ENCODE data around the gene MAGI2. TPM values are rescaled to one million over a fixed set of nuclear protein-coding genes. Genes with fewer than 3 reads are reported as not detected.

The MAGI2 gene
- total and polyA plus RNA-seq, 2 donors from 2014 or later: 4.4 to 9.0 TPM

- Histone ChIP-seq H3K9ac (ENCODE audit: low read length in 3 of 3) (no peak overlapping the region), H3K4me1 (ENCODE audit: control insufficient read depth in 2 of 3, insufficient read depth in 2 of 3, low read depth in 1 of 3, low read length in 3 of 3) (no peaks in the 10 kb centered on the region), H3K9me3 (ENCODE audit: control insufficient read depth in 2 of 3, insufficient read depth in 1 of 3, low read length in 3 of 3) (no peaks in the 10 kb centered on the region), H3K36me3 (ENCODE audit: control insufficient read depth in 2 of 3, insufficient read depth in 3 of 3, low read length in 3 of 3) (no peaks in the 10 kb centered on the region), H3K4me3 (ENCODE audit: low read length in 3 of 3) (no peak overlapping the region), H3K27me3 (ENCODE audit: control insufficient read depth, insufficient read depth, low read length) (no peaks in the 10 kb centered on the region), H3K27ac (ENCODE audit: low read depth in 2 of 2, low read length in 2 of 2) (no peak overlapping the region)
- FAIRE-seq: no peak
- no peak for DNase-seq
- TF ChIP-seq, protein P1, sequence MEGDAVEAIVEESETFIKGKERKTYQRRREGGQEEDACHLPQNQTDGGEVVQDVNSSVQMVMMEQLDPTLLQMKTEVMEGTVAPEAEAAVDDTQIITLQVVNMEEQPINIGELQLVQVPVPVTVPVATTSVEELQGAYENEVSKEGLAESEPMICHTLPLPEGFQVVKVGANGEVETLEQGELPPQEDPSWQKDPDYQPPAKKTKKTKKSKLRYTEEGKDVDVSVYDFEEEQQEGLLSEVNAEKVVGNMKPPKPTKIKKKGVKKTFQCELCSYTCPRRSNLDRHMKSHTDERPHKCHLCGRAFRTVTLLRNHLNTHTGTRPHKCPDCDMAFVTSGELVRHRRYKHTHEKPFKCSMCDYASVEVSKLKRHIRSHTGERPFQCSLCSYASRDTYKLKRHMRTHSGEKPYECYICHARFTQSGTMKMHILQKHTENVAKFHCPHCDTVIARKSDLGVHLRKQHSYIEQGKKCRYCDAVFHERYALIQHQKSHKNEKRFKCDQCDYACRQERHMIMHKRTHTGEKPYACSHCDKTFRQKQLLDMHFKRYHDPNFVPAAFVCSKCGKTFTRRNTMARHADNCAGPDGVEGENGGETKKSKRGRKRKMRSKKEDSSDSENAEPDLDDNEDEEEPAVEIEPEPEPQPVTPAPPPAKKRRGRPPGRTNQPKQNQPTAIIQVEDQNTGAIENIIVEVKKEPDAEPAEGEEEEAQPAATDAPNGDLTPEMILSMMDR (IDR thresholded peaks at IDR 0.05; ENCODE audit: borderline replicate concordance, extremely low read depth, insufficient read depth): no peak
- intact Hi-C loops (cut with DNase I): no loop called here
Measured at GRCh38 chr7:79159040-79159664, 294.3 kb downstream of the MAGI2 start.

DNA sequence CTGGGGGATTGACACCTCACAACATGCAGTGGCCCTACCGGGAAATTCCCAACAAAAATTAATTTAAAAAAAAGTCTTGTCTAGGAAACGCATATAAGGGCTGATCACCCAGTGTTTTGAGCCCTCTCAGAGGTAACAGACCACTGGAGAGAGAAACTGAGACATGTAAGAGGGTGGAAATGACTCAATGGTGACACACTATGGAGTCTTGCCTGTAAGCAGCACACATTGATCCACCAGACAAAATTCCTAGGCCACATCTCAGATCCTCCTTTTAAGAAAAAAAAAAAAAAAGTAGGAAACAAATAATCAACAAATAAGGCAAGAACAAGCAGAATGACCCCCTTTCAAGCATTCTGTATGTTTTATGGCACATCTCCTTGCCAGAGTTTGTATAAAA lies 296.2 kb downstream of the MAGI2 start:
- TF ChIP-seq, protein P1 (IDR thresholded peaks at IDR 0.05; ENCODE audit: borderline replicate concordance, extremely low read depth, insufficient read depth): no peak
- no peak for FAIRE-seq
- Histone ChIP-seq H3K27me3 (ENCODE audit: control insufficient read depth, insufficient read depth, low read length) (no peaks in the 10 kb centered on the region), H3K4me1 (ENCODE audit: control insufficient read depth in 2 of 3, insufficient read depth in 2 of 3, low read depth in 1 of 3, low read length in 3 of 3) (no peaks in the 10 kb centered on the region), H3K9ac (ENCODE audit: low read length in 3 of 3) (no peak overlapping the region), H3K36me3 (ENCODE audit: control insufficient read depth in 2 of 3, insufficient read depth in 3 of 3, low read length in 3 of 3) (no peaks in the 10 kb centered on the region), H3K9me3 (ENCODE audit: control insufficient read depth in 2 of 3, insufficient read depth in 1 of 3, low read length in 3 of 3) (no peaks in the 10 kb centered on the region), H3K4me3 (ENCODE audit: low read length in 3 of 3) (no peak overlapping the region), H3K27ac (ENCODE audit: low read depth in 2 of 2, low read length in 2 of 2) (no peak overlapping the region)
- DNase-seq: no peak
- intact Hi-C loops (cut with DNase I): no loop called here

DNA sequence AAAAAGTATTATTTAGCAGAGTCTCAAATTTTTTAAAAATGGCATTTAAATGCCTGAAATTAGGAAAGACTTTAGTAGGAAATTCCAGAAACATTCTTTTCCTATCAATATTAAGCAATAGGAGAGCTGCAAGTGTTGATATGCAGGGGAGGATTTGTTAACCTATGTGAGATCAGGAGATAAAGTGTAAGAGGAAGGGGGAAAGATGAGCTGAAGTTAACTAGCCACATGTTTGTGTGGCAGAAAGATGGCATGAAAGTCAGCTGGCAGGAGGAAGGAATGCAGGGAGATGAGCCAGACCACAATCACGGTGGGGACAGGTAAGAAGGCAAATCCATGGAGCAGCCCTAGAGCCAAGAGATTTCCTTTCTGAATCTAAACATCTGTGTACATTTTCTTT lies 303.6 kb downstream of the MAGI2 start:
- H3K9me3 ChIP-seq (ENCODE audit: control insufficient read depth in 2 of 3, insufficient read depth in 1 of 3, low read length in 3 of 3): no peaks in the 10 kb centered on the region
- DNase-seq (no peak), FAIRE-seq (no peak)
- intact Hi-C loops (cut with DNase I): no loop called here
- H3K4me1 ChIP-seq (ENCODE audit: control insufficient read depth in 2 of 3, insufficient read depth in 2 of 3, low read depth in 1 of 3, low read length in 3 of 3): no peaks in the 10 kb centered on the region
- H3K27me3 ChIP-seq (ENCODE audit: control insufficient read depth, insufficient read depth, low read length): no peaks in the 10 kb centered on the region
- H3K27ac ChIP-seq (ENCODE audit: low read depth in 2 of 2, low read length in 2 of 2): no peak overlapping the region
- no peak overlapping the region for H3K4me3 ChIP-seq (ENCODE audit: low read length in 3 of 3)
- H3K9ac ChIP-seq (ENCODE audit: low read length in 3 of 3): no peak overlapping the region
- H3K36me3 ChIP-seq (ENCODE audit: control insufficient read depth in 2 of 3, insufficient read depth in 3 of 3, low read length in 3 of 3): no peaks in the 10 kb centered on the region
- TF ChIP-seq, protein P1 (IDR thresholded peaks at IDR 0.05; ENCODE audit: borderline replicate concordance, extremely low read depth, insufficient read depth): no peak

DNA sequence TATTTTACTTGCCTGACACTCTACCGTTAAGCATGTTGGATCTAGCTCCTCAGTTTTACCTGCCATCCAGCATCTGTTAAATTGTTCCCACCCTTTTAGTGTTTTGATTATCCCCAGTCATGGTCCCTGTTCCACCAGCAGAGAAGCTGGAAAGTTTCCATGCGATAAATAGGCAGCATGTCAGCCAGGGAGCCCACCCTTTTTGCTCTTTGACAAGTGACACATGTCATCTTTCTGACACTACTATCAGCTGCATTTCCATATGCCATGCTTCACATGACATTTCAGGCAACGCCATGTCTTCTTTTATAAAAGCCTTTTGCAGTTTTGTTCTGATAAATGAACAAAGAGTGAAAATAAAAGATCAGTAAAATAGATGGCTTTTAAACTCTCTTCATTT lies 310.8 kb downstream of the MAGI2 start:
- no peak overlapping the region for H3K4me3 ChIP-seq (ENCODE audit: low read length in 3 of 3)
- no peak for FAIRE-seq
- H3K27me3 ChIP-seq (ENCODE audit: control insufficient read depth, insufficient read depth, low read length): no peaks in the 10 kb centered on the region
- TF ChIP-seq, protein P1 (IDR thresholded peaks at IDR 0.05; ENCODE audit: borderline replicate concordance, extremely low read depth, insufficient read depth): no peak
- intact Hi-C loops (cut with DNase I): no loop called here
- no peak overlapping the region for H3K27ac ChIP-seq (ENCODE audit: low read depth in 2 of 2, low read length in 2 of 2)
- H3K4me1 ChIP-seq (ENCODE audit: control insufficient read depth in 2 of 3, insufficient read depth in 2 of 3, low read depth in 1 of 3, low read length in 3 of 3): no peaks in the 10 kb centered on the region
- no peaks in the 10 kb centered on the region for H3K9me3 ChIP-seq (ENCODE audit: control insufficient read depth in 2 of 3, insufficient read depth in 1 of 3, low read length in 3 of 3)
- H3K36me3 ChIP-seq (ENCODE audit: control insufficient read depth in 2 of 3, insufficient read depth in 3 of 3, low read length in 3 of 3): no peaks in the 10 kb centered on the region
- no peak for DNase-seq
- H3K9ac ChIP-seq (ENCODE audit: low read length in 3 of 3): no peak overlapping the region
